RPMI7951 (cell line): Measurements from ENCODE around the gene ARPC5L. TPM values are rescaled to one million over a fixed set of nuclear protein-coding genes. Genes with fewer than 3 reads are reported as not detected.
"Not testable (repeated sequence)": the region's sequence is repeated elsewhere in the genome, so short reads cannot be mapped to it uniquely, and the experiment has no call there.

Source experiments
- DNase-seq: peaks from one replicate; pipeline ENCODE4 v3.0.0-alpha.2; 2012; ENCODE audit warnings: low read depth
- total RNA-seq: library from RNA; depleted of rRNA; stranded (reverse); fragments of >200 nt; shearing (Covaris generic); gene quantifications from 2 replicates; pipeline ENCODE4 v1.2.3, GENCODE V29; 2014; rRNA removed

ARPC5L gene
- total RNA-seq, 1 experiment from 2014 or later = 21.0 TPM

DNA sequence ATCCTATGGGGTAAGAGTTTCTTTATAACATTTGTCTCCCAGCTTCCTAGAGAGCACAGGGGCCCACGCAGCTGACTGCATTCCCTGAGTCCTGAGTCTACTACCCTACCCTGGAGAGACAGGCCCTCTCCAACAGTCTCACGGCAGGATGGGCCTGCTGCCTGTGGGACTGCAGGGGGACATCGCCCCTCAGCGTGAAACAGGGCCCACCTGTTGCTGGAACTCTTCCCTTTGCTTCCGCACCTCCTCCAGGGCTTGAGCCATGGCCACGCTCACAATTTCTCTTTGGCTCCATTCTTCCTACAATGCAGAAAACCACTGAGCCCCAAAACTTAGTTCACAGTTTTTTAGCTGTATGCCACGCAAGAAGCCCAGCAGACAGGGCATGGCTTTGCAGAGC, 28.2 kb downstream of the ARPC5L start:
- no peak for DNase-seq

DNA sequence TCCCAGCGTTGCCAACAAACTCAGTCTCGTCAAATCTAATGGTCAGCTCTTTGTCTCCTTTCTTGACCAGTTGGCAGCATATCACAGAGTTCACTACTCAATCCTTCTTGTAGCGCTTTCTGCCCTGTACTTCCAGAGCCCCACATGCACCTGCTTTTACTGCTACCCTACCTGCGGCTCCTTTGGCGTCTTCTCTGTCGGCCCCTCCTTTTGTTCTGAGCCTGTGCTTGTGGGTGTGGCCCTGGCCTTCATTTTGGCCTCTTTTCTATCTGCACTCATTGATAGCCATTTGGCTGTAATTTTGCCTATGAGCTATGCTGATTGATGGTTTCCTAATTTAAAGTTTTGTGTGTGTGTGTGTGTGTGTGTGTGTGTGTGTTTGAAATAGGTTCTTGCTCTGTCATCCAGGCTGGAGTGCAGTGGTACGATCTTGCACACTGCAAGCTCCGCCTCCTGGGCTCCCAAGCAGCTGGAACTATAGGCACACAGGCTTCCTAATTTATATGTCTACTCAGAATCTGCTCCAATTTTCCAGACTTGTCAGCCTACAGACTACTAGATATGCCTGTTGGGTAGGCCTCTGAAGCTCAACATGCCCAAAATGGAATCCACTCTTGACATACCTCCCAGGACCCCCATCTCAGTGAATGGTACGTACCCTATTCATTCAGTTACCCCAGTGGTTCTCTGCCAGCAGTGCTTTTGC, 32.3 kb downstream of the ARPC5L start:
- no peak for DNase-seq

- peak; percentile 42 for DNase-seq
Measured at GRCh38 chr9:124894741-124895170, 32.8 kb downstream of the ARPC5L start.

DNA sequence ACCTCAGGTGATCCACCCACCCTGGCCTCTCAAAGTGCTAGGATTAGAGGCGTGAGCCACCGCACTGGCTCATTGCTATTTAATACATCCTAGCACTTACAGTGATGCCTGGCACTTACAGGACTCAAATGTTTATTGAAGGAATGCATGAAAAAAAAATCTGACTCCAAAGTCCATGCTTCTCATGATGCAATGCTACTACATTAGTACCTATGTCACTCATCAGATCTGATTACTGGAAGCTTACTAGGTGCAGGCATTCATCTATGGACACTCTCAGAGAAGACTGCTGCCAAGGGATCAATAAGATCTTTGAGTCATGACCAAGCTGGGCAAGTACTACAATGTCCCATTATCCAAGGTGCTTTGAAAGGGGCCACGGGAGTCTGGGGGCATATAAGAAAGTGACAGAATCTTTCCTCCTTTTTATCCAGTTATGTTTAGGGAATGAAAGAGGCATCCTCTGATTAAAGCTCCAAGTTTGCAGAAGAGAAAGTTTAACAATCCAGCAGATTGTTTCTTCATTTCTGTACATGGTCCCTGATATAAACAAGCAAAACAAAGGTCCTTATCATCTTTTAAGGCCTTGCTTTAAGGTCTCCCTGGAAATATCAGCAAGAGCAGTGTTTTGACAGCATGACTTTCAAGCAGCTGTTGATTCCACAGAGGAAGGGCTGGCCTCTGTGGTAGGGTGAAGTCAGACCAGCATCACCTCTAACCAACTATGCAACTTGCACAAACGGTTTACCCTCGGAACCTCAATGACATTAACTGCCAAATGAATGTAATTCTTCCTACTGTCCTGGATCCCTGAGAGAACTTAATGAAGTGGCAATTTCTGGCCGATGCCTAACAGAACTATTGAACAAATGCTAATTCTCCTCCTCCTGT, 35.9 kb downstream of the ARPC5L start:
- no peak for DNase-seq

- no peak for DNase-seq
Measured at GRCh38 chr9:124899845-124900244, 37.9 kb downstream of the ARPC5L start.

DNA sequence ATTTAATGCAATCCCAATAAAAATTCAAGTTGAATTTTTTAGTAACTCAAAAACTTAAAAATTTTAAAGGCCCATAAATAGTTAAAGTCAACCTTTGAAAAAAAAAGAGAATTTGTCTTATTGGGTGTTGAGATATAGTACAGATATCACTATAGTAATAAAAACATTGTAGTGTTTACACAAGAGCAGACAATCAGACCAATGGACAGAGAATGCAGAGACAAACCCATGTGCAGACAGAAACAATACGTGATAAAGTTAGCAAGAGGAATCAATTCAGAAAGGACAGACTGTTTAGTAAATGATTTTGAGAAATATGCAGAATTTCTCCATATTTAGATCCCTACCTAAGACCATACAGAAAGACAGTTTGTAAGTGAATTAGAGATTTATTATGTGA, 45.0 kb downstream of the ARPC5L start:
- DNase-seq = no peak

GRCh38 chr9:124908098-124908497, 46.2 kb downstream of the ARPC5L start:
- DNase-seq = no peak

DNA sequence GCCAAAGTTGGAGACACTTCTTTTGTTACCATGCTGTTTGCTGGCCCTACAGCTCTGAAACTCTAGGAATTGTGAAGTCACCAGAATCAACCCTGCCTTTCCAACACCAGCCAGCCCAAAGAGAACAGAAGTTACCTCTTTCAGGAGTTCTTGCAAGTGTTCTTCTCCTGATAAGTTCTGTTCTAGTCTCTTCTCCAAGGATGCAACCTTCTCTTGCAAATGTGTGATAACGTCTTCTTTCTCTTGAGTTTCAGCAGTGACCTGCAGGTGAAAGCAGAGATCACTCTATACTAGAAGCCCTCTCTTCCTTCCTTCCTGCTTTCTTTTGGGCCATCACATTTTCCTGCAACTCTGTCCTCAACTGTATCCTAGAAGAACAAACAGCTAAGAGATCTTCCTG, 49.8 kb downstream of the ARPC5L start:
- DNase-seq = no peak

DNA sequence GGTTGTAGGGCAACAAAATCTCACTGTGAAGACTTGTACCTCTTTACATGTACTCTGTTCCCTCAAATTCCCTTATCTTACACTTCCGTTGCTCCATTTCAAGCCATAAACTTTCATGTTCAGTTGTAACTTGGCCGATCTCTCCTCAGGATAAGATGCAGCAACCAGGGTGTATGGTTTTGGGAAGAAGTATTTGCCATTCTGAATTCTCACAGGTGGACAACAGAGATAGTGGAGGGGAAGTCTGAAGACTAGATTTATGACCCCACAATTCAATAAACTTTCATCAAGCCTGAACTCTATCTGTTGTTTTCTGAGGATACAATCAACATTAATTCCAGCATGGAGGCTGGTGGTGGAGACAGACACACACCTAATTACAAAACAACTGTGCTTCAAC, 51.4 kb downstream of the ARPC5L start:
- DNase-seq = no peak

- DNase-seq = no peak
Measured at GRCh38 chr9:124914753-124915405, 52.9 kb downstream of the ARPC5L start.

- not testable (repeated sequence) for DNase-seq
Measured at GRCh38 chr9:124920394-124920793, 58.5 kb downstream of the ARPC5L start.

Other genes with a start within 250 kb of the ARPC5L start
- 0.29 and 1.4 TPM in 2 replicates for gene NR6A1, start 90.8 kb upstream of the ARPC5L start, total RNA-seq
- gene OLFML2A, start 85.0 kb upstream of the ARPC5L start, total RNA-seq = 31.2 and 43.6 TPM in 2 replicates
- gene WDR38, start 8.7 kb upstream of the ARPC5L start, total RNA-seq = 0.12 and 0.20 TPM in 2 replicates
- 2,253 and 2,890 TPM in 2 replicates for gene RPL35, start 173 bp upstream of the ARPC5L start, total RNA-seq
- 6.2 and 9.3 TPM in 2 replicates for gene GOLGA1, start 79.0 kb downstream of the ARPC5L start, total RNA-seq